Transverse colon (tissue), 4 donors: Measurements from ENCODE around the gene SCAF8.

Experiments
- CTCF ChIP-seq, 5 experiments: fragments of 200-600 bp in 3 of 5; fragments of 450-650 bp in 2 of 5; sonication (generic) in 3 of 5; IDR thresholded peaks; 1 replicate in 2 of 5; 2 replicates in 3 of 5; pipeline ENCODE4 v1.5.1; 2016 to 2017; ENCODE audit warnings: antibody characterized with exemption in 5 of 5, inconsistent platforms in 3 of 5, mild to moderate bottlenecking in 2 of 5, moderate library complexity in 1 of 5
- POLR2AphosphoS5 ChIP-seq, 3 donors: sonication (generic); formaldehyde crosslinking; IDR thresholded peaks; one replicate each; pipeline ENCODE4 v1.6.1; 2016; ENCODE audit warnings: antibody characterized with exemption in 3 of 3

- no peak for TF ChIP-seq CTCF (IDR thresholded peaks at IDR 0.05)
- TF ChIP-seq POLR2AphosphoS5 (IDR thresholded peaks at IDR 0.05), result no peak
Observed at GRCh38 chr6:154773610-154774089, 40.4 kb downstream of the SCAF8 start.
